Activated T-cell treated with anti-CD3 and anti-CD28 coated beads, Interleukin-2, amount 50 U/mL, for 4 hours (primary cell): Measurements from ENCODE around the gene HRCT1. TPM values are rescaled to one million over a fixed set of nuclear protein-coding genes. Genes with fewer than 3 reads are reported as not detected.
A peak's percentile ranks its signal among the peaks of the same experiment; 100 is the strongest.

Source experiments
- ATAC-seq, 2 donors: fragments of 200-7000 bp; cut with Tn5 transposase; one replicate each; pipeline ENCODE4 v1.10.0; 2021
- DNase-seq: peaks from one replicate; pipeline ENCODE4 v3.0.0-alpha.2; 2020
- H3K27me3 Mint-ChIP-seq: one replicate; pipeline ENCODE4 v1.8.0; 2021; ENCODE audit warnings: low read depth, mixed read lengths
- H3K36me3 Mint-ChIP-seq: one replicate; pipeline ENCODE4 v1.8.0; 2022; ENCODE audit warnings: mixed read lengths; ENCODE audit not compliant: insufficient read depth
- H3K4me1 Mint-ChIP-seq: one replicate; pipeline ENCODE4 v1.8.0; 2021; ENCODE audit warnings: low read depth, mixed read lengths
- H3K4me3 Mint-ChIP-seq: one replicate; pipeline ENCODE4 v1.8.0; 2021; ENCODE audit warnings: mild to moderate bottlenecking, moderate library complexity, mixed read lengths
- H3K9me3 Mint-ChIP-seq: one replicate; pipeline ENCODE4 v1.8.0; 2021; ENCODE audit warnings: mixed read lengths
- total RNA-seq, 3 donors: library from RNA; stranded (reverse); gene quantifications; one replicate each; pipeline ENCODE4 v1.2.1, GENCODE V29; 2021

Gene HRCT1
- not detected for total RNA-seq

- H3K4me3 Mint-ChIP-seq, result no peak within 1 kb of the TSS
- no peaks in the 10 kb centered on the region for H3K36me3 Mint-ChIP-seq
- peaks cover 2% of the 10 kb centered on the region for H3K27me3 Mint-ChIP-seq
- DNase-seq (no peak), ATAC-seq (no peak)
- H3K9me3 Mint-ChIP-seq, result no peaks in the 10 kb centered on the region
- H3K4me1 Mint-ChIP-seq, result peaks cover 54% of the 10 kb centered on the region
Observed at GRCh38 chr9:35905912-35906679, at the start of gene HRCT1. TSS of gene HRCT1 (plus strand) at chr9:35906202. CDS start at chr9:35906288, 86 bp downstream.

GRCh38 chr9:35856206-35856605 is 49.8 kb upstream of the HRCT1 start:
- ATAC-seq (no peak), DNase-seq (no peak)
- H3K9me3 Mint-ChIP-seq, result no peaks in the 10 kb centered on the region
- H3K27me3 Mint-ChIP-seq, result peaks cover 2% of the 10 kb centered on the region
- peaks cover 4% of the 10 kb centered on the region for H3K4me1 Mint-ChIP-seq
- no peak overlapping the region for H3K4me3 Mint-ChIP-seq
- H3K36me3 Mint-ChIP-seq, result no peaks in the 10 kb centered on the region

GRCh38 chr9:35856882-35857281 is 49.1 kb upstream of the HRCT1 start:
- no peak overlapping the region for H3K4me3 Mint-ChIP-seq
- ATAC-seq, result no peak
- H3K9me3 Mint-ChIP-seq, result no peaks in the 10 kb centered on the region
- H3K36me3 Mint-ChIP-seq, result no peaks in the 10 kb centered on the region
- H3K27me3 Mint-ChIP-seq, result peaks cover 2% of the 10 kb centered on the region
- H3K4me1 Mint-ChIP-seq, result peaks cover 4% of the 10 kb centered on the region
- DNase-seq, result no peak

GRCh38 chr9:35858458-35858857 is 47.5 kb upstream of the HRCT1 start:
- H3K4me3 Mint-ChIP-seq, result no peak overlapping the region
- no peaks in the 10 kb centered on the region for H3K36me3 Mint-ChIP-seq
- H3K9me3 Mint-ChIP-seq, result no peaks in the 10 kb centered on the region
- no peak for DNase-seq
- peaks cover 4% of the 10 kb centered on the region for H3K4me1 Mint-ChIP-seq
- no peak for ATAC-seq
- peaks cover 14% of the 10 kb centered on the region for H3K27me3 Mint-ChIP-seq

- Mint-ChIP-seq H3K4me1 (peaks cover 4% of the 10 kb centered on the region), H3K36me3 (no peaks in the 10 kb centered on the region), H3K9me3 (no peaks in the 10 kb centered on the region), H3K27me3 (peaks cover 20% of the 10 kb centered on the region), H3K4me3 (no peak overlapping the region)
- DNase-seq (no peak), ATAC-seq (peak; percentile 32 to 37)
Observed at GRCh38 chr9:35859310-35859989, 46.6 kb upstream of the HRCT1 start.

- Mint-ChIP-seq H3K36me3 (no peaks in the 10 kb centered on the region), H3K4me1 (peaks cover 4% of the 10 kb centered on the region), H3K9me3 (no peaks in the 10 kb centered on the region), H3K4me3 (no peak overlapping the region), H3K27me3 (peaks cover 21% of the 10 kb centered on the region)
- ATAC-seq, result no peak
- no peak for DNase-seq
Observed at GRCh38 chr9:35859990-35860339, 46.0 kb upstream of the HRCT1 start.

GRCh38 chr9:35861161-35861897 is 44.7 kb upstream of the HRCT1 start:
- Mint-ChIP-seq H3K4me3 (no peak overlapping the region), H3K27me3 (peaks cover 23% of the 10 kb centered on the region), H3K9me3 (no peaks in the 10 kb centered on the region), H3K4me1 (peaks cover 4% of the 10 kb centered on the region), H3K36me3 (no peaks in the 10 kb centered on the region)
- ATAC-seq (no peak), DNase-seq (no peak)

GRCh38 chr9:35862328-35862727 is 43.7 kb upstream of the HRCT1 start:
- peaks cover 4% of the 10 kb centered on the region for H3K4me1 Mint-ChIP-seq
- H3K9me3 Mint-ChIP-seq, result no peaks in the 10 kb centered on the region
- no peak overlapping the region for H3K4me3 Mint-ChIP-seq
- H3K36me3 Mint-ChIP-seq, result no peaks in the 10 kb centered on the region
- DNase-seq, result no peak
- ATAC-seq, result no peak
- peaks cover 23% of the 10 kb centered on the region for H3K27me3 Mint-ChIP-seq

- H3K27me3 Mint-ChIP-seq, result peaks cover 23% of the 10 kb centered on the region
- ATAC-seq, result no peak
- DNase-seq, result no peak
- no peak overlapping the region for H3K4me3 Mint-ChIP-seq
- H3K9me3 Mint-ChIP-seq, result no peaks in the 10 kb centered on the region
- no peaks in the 10 kb centered on the region for H3K36me3 Mint-ChIP-seq
- peaks cover 3% of the 10 kb centered on the region for H3K4me1 Mint-ChIP-seq
Observed at GRCh38 chr9:35863583-35863982, 42.4 kb upstream of the HRCT1 start.

- Mint-ChIP-seq H3K27me3 (peaks cover 26% of the 10 kb centered on the region), H3K4me3 (no peak overlapping the region), H3K36me3 (no peaks in the 10 kb centered on the region), H3K4me1 (no peaks in the 10 kb centered on the region), H3K9me3 (no peaks in the 10 kb centered on the region)
- ATAC-seq (no peak), DNase-seq (no peak)
Observed at GRCh38 chr9:35864695-35865255, 41.2 kb upstream of the HRCT1 start.

- Mint-ChIP-seq H3K4me1 (no peaks in the 10 kb centered on the region), H3K27me3 (peaks cover 19% of the 10 kb centered on the region)
- ATAC-seq, result no peak
Observed at GRCh38 chr9:35867538-35867937, 38.5 kb upstream of the HRCT1 start.

GRCh38 chr9:35868933-35869332 is 37.1 kb upstream of the HRCT1 start:
- Mint-ChIP-seq H3K4me1 (no peaks in the 10 kb centered on the region), H3K36me3 (no peaks in the 10 kb centered on the region), H3K4me3 (no peak overlapping the region), H3K27me3 (peaks cover 12% of the 10 kb centered on the region), H3K9me3 (no peaks in the 10 kb centered on the region)
- DNase-seq (no peak), ATAC-seq (no peak)

More at GRCh38 chr9:35867538-35867937, 38.5 kb upstream of the HRCT1 start:
- Mint-ChIP-seq H3K4me3 (no peak overlapping the region), H3K9me3 (no peaks in the 10 kb centered on the region), H3K36me3 (no peaks in the 10 kb centered on the region)
- no peak for DNase-seq

- ATAC-seq (no peak), DNase-seq (no peak)
- Mint-ChIP-seq H3K27me3 (peaks cover 8% of the 10 kb centered on the region), H3K4me1 (no peaks in the 10 kb centered on the region), H3K4me3 (no peak overlapping the region), H3K9me3 (no peaks in the 10 kb centered on the region), H3K36me3 (no peaks in the 10 kb centered on the region)
Observed at GRCh38 chr9:35869621-35870216, 36.3 kb upstream of the HRCT1 start.

- Mint-ChIP-seq H3K4me3 (no peak within 1 kb of the TSS), H3K9me3 (no peaks in the 10 kb centered on the region), H3K27me3 (peaks cover 4% of the 10 kb centered on the region), H3K4me1 (no peaks in the 10 kb centered on the region), H3K36me3 (no peaks in the 10 kb centered on the region)
- DNase-seq (no peak), ATAC-seq (no peak)
Observed at GRCh38 chr9:35870351-35870923, 35.6 kb upstream of the HRCT1 start, which contains the start of gene OR13J1. TSS of gene OR13J1 (minus strand) at chr9:35870401. CDS start at chr9:35870401, 0 bp downstream.
